Sciatic nerve (tissue), 2 donors: Measurements from ENCODE around the gene KLHDC4. TPM values are rescaled to one million over a fixed set of nuclear protein-coding genes. Genes with fewer than 3 reads are reported as not detected.
"Not testable (repeated sequence)": the region's sequence is repeated elsewhere in the genome, so short reads cannot be mapped to it uniquely, and the experiment has no call there.

Experiments
- ATAC-seq: fragments of 200-7000 bp; cut with Tn5 transposase; one replicate; pipeline ENCODE4 v1.9.1; 2020; ENCODE audit warnings: mild to moderate bottlenecking, moderate library complexity
- DNase-seq: peaks from one replicate; pipeline ENCODE4 v3.0.0-alpha.2; 2020; ENCODE audit warnings: low spot score
- intact Hi-C: fragments of 100-400 bp; cut with DNase I; formaldehyde crosslinking; loops from one replicate; pipeline ENCODE4 v1.14.2; 2022
- total RNA-seq: library from RNA; stranded (reverse); fragmentation: NEBNext Ultra II Directional; extraction: Animal tissue kit (Norgen Biotek cat#: 25700); gene quantifications from one replicate; pipeline ENCODE4 v1.2.1, GENCODE V29; 2021
- donor health status: DM: no; HTN: no; CAD: no.
- donor health status: DM: no; HTN: no; CAD: no.

The KLHDC4 gene
- total RNA-seq, 1 donor from 2014 or later: 41.5 TPM

- DNase-seq (no peak), ATAC-seq (no peak)
- intact Hi-C loops: no loop called here
These were observed 23.9 kb upstream of the KLHDC4 start for GRCh38 chr16:87789437-87790291.

- ATAC-seq: not testable (repeated sequence)
These were observed 23.1 kb upstream of the KLHDC4 start for GRCh38 chr16:87788730-87789436.

GRCh38 chr16:87787451-87788091 lies 21.8 kb upstream of the KLHDC4 start:
- ATAC-seq, intact Hi-C loops, DNase-seq: not testable (repeated sequence)

More at GRCh38 chr16:87788730-87789436, 23.1 kb upstream of the KLHDC4 start:
- intact Hi-C loops, DNase-seq: not testable (repeated sequence)

GRCh38 chr16:87784812-87785211 lies 19.0 kb upstream of the KLHDC4 start:
- no peak for ATAC-seq
- no peak for DNase-seq
- intact Hi-C loops: loop anchor here (5.0 kb wide), 1 partner anchor 87 kb away; no protein-coding TSS in a partner anchor

- intact Hi-C loops: loop anchor here (5.0 kb wide), 1 partner anchor 90 kb away; no protein-coding TSS in a partner anchor
- ATAC-seq (no peak), DNase-seq (no peak)
These were observed 16.2 kb upstream of the KLHDC4 start for GRCh38 chr16:87782033-87782432.

GRCh38 chr16:87780385-87780989 lies 14.7 kb upstream of the KLHDC4 start:
- intact Hi-C loops: loop anchor here (5.0 kb wide), 1 partner anchor 92 kb away; no protein-coding TSS in a partner anchor
- DNase-seq: no peak

GRCh38 chr16:87778830-87779579 lies 13.2 kb upstream of the KLHDC4 start:
- ATAC-seq (peak; percentile 93), DNase-seq (peak; percentile 95)
- intact Hi-C loops: no loop called here

More at GRCh38 chr16:87780385-87780989, 14.7 kb upstream of the KLHDC4 start:
- ATAC-seq: no peak

- intact Hi-C loops: no loop called here
- no peak for DNase-seq
- ATAC-seq: no peak
These were observed 12.7 kb upstream of the KLHDC4 start for GRCh38 chr16:87778476-87778829.

GRCh38 chr16:87773836-87774235 lies 8.1 kb upstream of the KLHDC4 start:
- ATAC-seq, intact Hi-C loops, DNase-seq: not testable (repeated sequence)

- intact Hi-C loops: loop anchor here (5.0 kb wide), 1 partner anchor 175 kb away; no protein-coding TSS in a partner anchor
- not testable (repeated sequence) for ATAC-seq, DNase-seq
These were observed 1.7 kb upstream of the KLHDC4 start for GRCh38 chr16:87767456-87767855.

GRCh38 chr16:87766485-87766797 lies 655 bp upstream of the KLHDC4 start:
- ATAC-seq (no peak), DNase-seq (no peak)
- intact Hi-C loops: loop anchor here (5.0 kb wide), 1 partner anchor 174 kb away; no protein-coding TSS in a partner anchor

- DNase-seq: no peak
- intact Hi-C loops: loop anchor here (5.0 kb wide), 1 partner anchor 173 kb away; no protein-coding TSS in a partner anchor
These were observed 362 bp downstream of the KLHDC4 start for GRCh38 chr16:87765473-87765775.

GRCh38 chr16:87764600-87765472 lies 950 bp downstream of the KLHDC4 start:
- DNase-seq: no peak
- intact Hi-C loops: loop anchor here (5.0 kb wide), 1 partner anchor 173 kb away; no protein-coding TSS in a partner anchor
- no peak for ATAC-seq

More at GRCh38 chr16:87765473-87765775, 362 bp downstream of the KLHDC4 start:
- ATAC-seq: peak; percentile 59

GRCh38 chr16:87762620-87763019 lies 3.2 kb downstream of the KLHDC4 start:
- ATAC-seq: no peak
- intact Hi-C loops: no loop called here

GRCh38 chr16:87762071-87762571 lies 3.7 kb downstream of the KLHDC4 start:
- intact Hi-C loops: no loop called here
- DNase-seq (no peak), ATAC-seq (no peak)

More at GRCh38 chr16:87762620-87763019, 3.2 kb downstream of the KLHDC4 start:
- no peak for DNase-seq

GRCh38 chr16:87761060-87761459 lies 4.7 kb downstream of the KLHDC4 start:
- ATAC-seq: no peak
- no peak for DNase-seq
- intact Hi-C loops: no loop called here

GRCh38 chr16:87757841-87758426 lies 7.9 kb downstream of the KLHDC4 start:
- DNase-seq (no peak), ATAC-seq (no peak)
- intact Hi-C loops: no loop called here
